CD4-positive, alpha-beta T cell (primary cell): ENCODE results near the gene EXD3. TPM values are rescaled to one million over a fixed set of nuclear protein-coding genes. Genes with fewer than 3 reads are reported as not detected.

Experiments
- ATAC-seq: fragments of 200-7000 bp; cut with Tn5 transposase; one replicate; pipeline ENCODE4 v1.10.0; 2022; ENCODE audit warnings: mild to moderate bottlenecking; ENCODE audit not compliant: poor library complexity
- CTCF ChIA-PET: fragments of 350-600 bp; sonication (Branson Sonifier 250); formaldehyde crosslinking; loops from one replicate; lab custom pipeline; 2021; ENCODE audit warnings: antibody characterized with exemption, inconsistent platforms; lab: Charles Lee
- POLR2A ChIA-PET: fragments of 350-600 bp; sonication (Branson Sonifier 250); formaldehyde crosslinking; loops from one replicate; lab custom pipeline; 2021; ENCODE audit warnings: antibody characterized with exemption, inconsistent platforms; lab: Charles Lee
- DNase-seq, 14 experiments: peaks; one replicate each; pipeline ENCODE4 v3.0.0-alpha.2; 2013 to 2020; ENCODE audit warnings: mixed read lengths in 2 of 14
- H3K27ac ChIP-seq, 2 donors: one replicate each; pipeline versions ENCODE4 v1.5.1 to v1.7.0; 2013; ENCODE audit warnings: low read length in 2 of 2, low read depth in 1 of 2, mild to moderate bottlenecking in 1 of 2
- H3K27me3 ChIP-seq, 2 experiments: 1 replicate in 1 of 2; 2 replicates in 1 of 2; pipeline versions ENCODE4 v1.6.1 to v1.7.0; 2013; ENCODE audit warnings: low read length in 2 of 2, control low read depth in 1 of 2, mild to moderate bottlenecking in 1 of 2, moderate library complexity in 1 of 2; ENCODE audit not compliant: insufficient read depth in 2 of 2, control insufficient read depth in 1 of 2
- H3K36me3 ChIP-seq: one replicate; pipeline ENCODE4 v1.6.1; 2013; ENCODE audit warnings: low read length, control low read depth; ENCODE audit not compliant: insufficient read depth
- H3K4me1 ChIP-seq: one replicate; pipeline ENCODE4 v1.6.1; 2013; ENCODE audit warnings: low read length, control low read depth; ENCODE audit not compliant: insufficient read depth
- H3K4me3 ChIP-seq: one replicate; pipeline ENCODE4 v1.5.1; 2013; ENCODE audit warnings: mild to moderate bottlenecking, low read length, moderate library complexity
- H3K9me3 ChIP-seq, 2 experiments: 1 replicate in 1 of 2; 2 replicates in 1 of 2; pipeline versions ENCODE4 v1.6.1 to v1.7.0; 2013; ENCODE audit warnings: low read length in 2 of 2, mild to moderate bottlenecking in 2 of 2, control low read depth in 1 of 2, moderate library complexity in 1 of 2; ENCODE audit not compliant: control insufficient read depth in 1 of 2, insufficient read depth in 1 of 2
- H3K27ac Mint-ChIP-seq: one replicate; pipeline ENCODE4 v1.8.0; 2020; ENCODE audit warnings: mixed read lengths
- H3K27me3 Mint-ChIP-seq: one replicate; pipeline ENCODE4 v1.8.0; 2021; ENCODE audit warnings: mixed read lengths
- H3K36me3 Mint-ChIP-seq: one replicate; pipeline ENCODE4 v1.8.0; 2021; ENCODE audit warnings: low read depth, mixed read lengths
- H3K4me1 Mint-ChIP-seq: one replicate; pipeline ENCODE4 v1.8.0; 2021; ENCODE audit warnings: low read depth, mixed read lengths
- H3K4me3 Mint-ChIP-seq: one replicate; pipeline ENCODE4 v1.8.0; 2020; ENCODE audit warnings: mild to moderate bottlenecking, mixed read lengths
- H3K9me3 Mint-ChIP-seq: one replicate; pipeline ENCODE4 v1.8.0; 2020; ENCODE audit warnings: mixed read lengths
- CTCF ChIP-seq: fragments of 200-600 bp; IDR thresholded peaks from one replicate; pipeline ENCODE4 v1.8.0; 2022; ENCODE audit warnings: antibody characterized with exemption, mild to moderate bottlenecking
- intact Hi-C, 2 experiments: fragments of 100-400 bp; cut with DNase I in 1 of 2; cut with micrococcal nuclease in 1 of 2; formaldehyde crosslinking; loops; one replicate each; pipeline versions ENCODE4 v1.15.1 to v1.9.0; 2023 to 2025; cut with DNase I, micrococcal nuclease
- total RNA-seq, 174 experiments: library from RNA in 2 of 174; stranded (reverse) in 2 of 174; gene quantifications; one replicate each; pipeline ENCODE4 v1.2.3 and lab custom pipeline; 2021 to 2026

EXD3 gene
- total RNA-seq, 2 experiments from 2014 or later: 14.9 to 16.9 TPM

GRCh38 chr9:137459601-137460362, 36.8 kb upstream of the EXD3 start:
- Histone ChIP-seq H3K27ac (peak overlapping the region; percentile 77 to 79), H3K4me1 (peaks cover 80% of the 10 kb centered on the region), H3K27me3 (no peaks in the 10 kb centered on the region), H3K9me3 (no peaks in the 10 kb centered on the region), H3K36me3 (peaks cover 12% of the 10 kb centered on the region), H3K4me3 (peak overlapping the region; percentile 57)
- peaks cover 16% of the 10 kb centered on the region for H3K36me3 Mint-ChIP-seq
- ChIA-PET POLR2A (interaction anchor here (0.7 to 1.7 kb wide), 7 partner anchors 14 to 660 kb away, joined by 3 to 14 read pairs (median 3); partner anchors contain the start of genes EHMT1, EXD3, NOXA1 and TUBB4B), CTCF (interaction anchor here (0.8 to 1.0 kb wide), 2 partner anchors 15 to 36 kb away, joined by 3 to 4 read pairs; partner anchors contain the start of genes EXD3 and NOXA1)
- TF ChIP-seq CTCF: no peak
- H3K9me3 Mint-ChIP-seq: no peaks in the 10 kb centered on the region
- DNase-seq: peak in 3 of 14 experiments; percentile 17 to 38 (median 30)
- peak overlapping the region; percentile 77 for H3K4me3 Mint-ChIP-seq
- no peaks in the 10 kb centered on the region for H3K27me3 Mint-ChIP-seq
- peaks cover 41% of the 10 kb centered on the region for H3K4me1 Mint-ChIP-seq
- intact Hi-C loops: loop anchor here in 1 of 2 experiments (1.0 to 10.0 kb wide), 5 partner anchors 7 to 665 kb away; partner anchors contain the start of genes ARRDC1, CCDC183, EXD3 and NOXA1
- H3K27ac Mint-ChIP-seq: peak overlapping the region; percentile 95
- no peak for ATAC-seq

- CTCF ChIA-PET: interaction anchor here (0.8 to 1.0 kb wide), 2 partner anchors 14 to 36 kb away, joined by 3 to 4 read pairs; partner anchors contain the start of genes EXD3 and NOXA1
- peak within 1 kb of the TSS; percentile 77 for H3K4me3 Mint-ChIP-seq
- peaks cover 46% of the 10 kb centered on the region for H3K4me1 Mint-ChIP-seq
- DNase-seq (peak; percentile 88 to 98 (median 94)), ATAC-seq (peak; percentile 67)
- Histone ChIP-seq H3K27me3 (no peaks in the 10 kb centered on the region), H3K9me3 (no peaks in the 10 kb centered on the region), H3K4me1 (peaks cover 86% of the 10 kb centered on the region), H3K36me3 (peaks cover 12% of the 10 kb centered on the region), H3K4me3 (peak within 1 kb of the TSS; percentile 57), H3K27ac (peak within 1 kb of the TSS; percentile 77 to 79)
- intact Hi-C loops: loop anchor here in 1 of 2 experiments (2.0 to 10.0 kb wide), 3 partner anchors 36 to 664 kb away; partner anchors contain the start of genes ARRDC1, CCDC183, EXD3 and NOXA1
- POLR2A ChIA-PET: interaction anchor here (0.6 to 1.7 kb wide), 8 partner anchors 13 to 659 kb away, joined by 3 to 14 read pairs (median 3); partner anchors contain the start of genes EHMT1, EXD3, NOXA1 and TUBB4B
- no peak for TF ChIP-seq CTCF
- peaks cover 16% of the 10 kb centered on the region for H3K36me3 Mint-ChIP-seq
- H3K27ac Mint-ChIP-seq: peak within 1 kb of the TSS; percentile 95
- no peaks in the 10 kb centered on the region for H3K27me3 Mint-ChIP-seq
- no peaks in the 10 kb centered on the region for H3K9me3 Mint-ChIP-seq
These were observed 36.2 kb upstream of the EXD3 start, which contains the start of gene NSMF for GRCh38 chr9:137459152-137459600. NSMF (minus strand) TSS chr9:137459334; CDS start chr9:137459102, 232 bp downstream.
